ENCODE results near the gene CDPF1.

The CDPF1 gene

GRCh38 chr22:46247443-46247975 is 2.6 kb downstream of the CDPF1 start:
- Mint-ChIP-seq H3K36me3 (peaks cover 31% of the 10 kb centered on the region), H3K27ac (no peak overlapping the region), H3K9me3 (no peaks in the 10 kb centered on the region), H3K4me3 (no peak overlapping the region), H3K4me1 (peaks cover 41% of the 10 kb centered on the region)
- ATAC-seq (no peak), DNase-seq (ENCODE audit: low spot score in 2 of 2) (no peak)

- ATAC-seq (no peak), DNase-seq (ENCODE audit: low spot score in 2 of 2) (no peak)
- Mint-ChIP-seq H3K27ac (no peak overlapping the region), H3K36me3 (peaks cover 31% of the 10 kb centered on the region), H3K9me3 (no peaks in the 10 kb centered on the region), H3K4me1 (peaks cover 34% of the 10 kb centered on the region), H3K4me3 (no peak overlapping the region)
Measured at GRCh38 chr22:46246178-46246577, 3.9 kb downstream of the CDPF1 start.

- DNase-seq (ENCODE audit: low spot score in 2 of 2) = no peak
- Mint-ChIP-seq H3K36me3 (peaks cover 24% of the 10 kb centered on the region), H3K4me1 (peaks cover 29% of the 10 kb centered on the region), H3K4me3 (no peak overlapping the region), H3K9me3 (no peaks in the 10 kb centered on the region), H3K27ac (no peak overlapping the region)
- no peak for ATAC-seq
Measured at GRCh38 chr22:46245511-46245910, 4.6 kb downstream of the CDPF1 start.

GRCh38 chr22:46244771-46245170 is 5.3 kb downstream of the CDPF1 start:
- no peak for ATAC-seq
- peak overlapping the region; percentile 8 for H3K27ac Mint-ChIP-seq
- H3K4me3 Mint-ChIP-seq = no peak overlapping the region
- peaks cover 23% of the 10 kb centered on the region for H3K36me3 Mint-ChIP-seq
- H3K4me1 Mint-ChIP-seq = peaks cover 33% of the 10 kb centered on the region
- no peak for DNase-seq (ENCODE audit: low spot score in 2 of 2)
- no peaks in the 10 kb centered on the region for H3K9me3 Mint-ChIP-seq

- H3K27ac Mint-ChIP-seq = no peak overlapping the region
- H3K9me3 Mint-ChIP-seq = no peaks in the 10 kb centered on the region
- H3K36me3 Mint-ChIP-seq = peaks cover 23% of the 10 kb centered on the region
- DNase-seq (ENCODE audit: low spot score in 2 of 2) (no peak), ATAC-seq (no peak)
- H3K4me3 Mint-ChIP-seq = no peak overlapping the region
- peaks cover 24% of the 10 kb centered on the region for H3K4me1 Mint-ChIP-seq
Measured at GRCh38 chr22:46242076-46242475, 8.0 kb downstream of the CDPF1 start.

- no peak for DNase-seq (ENCODE audit: low spot score in 2 of 2)
- H3K9me3 Mint-ChIP-seq = no peaks in the 10 kb centered on the region
- H3K27ac Mint-ChIP-seq = no peak overlapping the region
- H3K4me3 Mint-ChIP-seq = no peak overlapping the region
- H3K4me1 Mint-ChIP-seq = peaks cover 18% of the 10 kb centered on the region
- no peak for ATAC-seq
- H3K36me3 Mint-ChIP-seq = peaks cover 23% of the 10 kb centered on the region
Measured at GRCh38 chr22:46241396-46242007, 8.6 kb downstream of the CDPF1 start.

GRCh38 chr22:46240907-46241306 is 9.2 kb downstream of the CDPF1 start:
- H3K9me3 Mint-ChIP-seq = no peaks in the 10 kb centered on the region

GRCh38 chr22:46240506-46240905 is 9.6 kb downstream of the CDPF1 start:
- ATAC-seq = no peak
- peaks cover 8% of the 10 kb centered on the region for H3K4me1 Mint-ChIP-seq
- H3K36me3 Mint-ChIP-seq = peaks cover 19% of the 10 kb centered on the region
- no peaks in the 10 kb centered on the region for H3K9me3 Mint-ChIP-seq
- peak overlapping the region; percentile 32 for H3K27ac Mint-ChIP-seq
- no peak overlapping the region for H3K4me3 Mint-ChIP-seq
- DNase-seq (ENCODE audit: low spot score in 2 of 2) = no peak

More at GRCh38 chr22:46240907-46241306, 9.2 kb downstream of the CDPF1 start:
- peaks cover 17% of the 10 kb centered on the region for H3K36me3 Mint-ChIP-seq
- peaks cover 12% of the 10 kb centered on the region for H3K4me1 Mint-ChIP-seq
- peak overlapping the region; percentile 32 for H3K27ac Mint-ChIP-seq
- no peak overlapping the region for H3K4me3 Mint-ChIP-seq
- ATAC-seq = no peak
- DNase-seq (ENCODE audit: low spot score in 2 of 2) = no peak

- H3K4me1 Mint-ChIP-seq = peaks cover 8% of the 10 kb centered on the region
- ATAC-seq (no peak), DNase-seq (ENCODE audit: low spot score in 2 of 2) (no peak)
- no peaks in the 10 kb centered on the region for H3K9me3 Mint-ChIP-seq
- peaks cover 24% of the 10 kb centered on the region for H3K36me3 Mint-ChIP-seq
- H3K4me3 Mint-ChIP-seq = peak overlapping the region; percentile 20
- peak overlapping the region; percentile 83 for H3K27ac Mint-ChIP-seq
Measured at GRCh38 chr22:46240073-46240472, 10.0 kb downstream of the CDPF1 start.

- Mint-ChIP-seq H3K36me3 (peaks cover 30% of the 10 kb centered on the region), H3K4me3 (peak overlapping the region; percentile 20), H3K27ac (peak overlapping the region; percentile 83), H3K4me1 (peaks cover 8% of the 10 kb centered on the region), H3K9me3 (no peaks in the 10 kb centered on the region)
- ATAC-seq (no peak), DNase-seq (ENCODE audit: low spot score in 2 of 2) (no peak)
Measured at GRCh38 chr22:46239261-46240048, 10.6 kb downstream of the CDPF1 start.

GRCh38 chr22:46238541-46238940 is 11.6 kb downstream of the CDPF1 start:
- Mint-ChIP-seq H3K27ac (no peak overlapping the region), H3K9me3 (no peaks in the 10 kb centered on the region), H3K36me3 (peaks cover 25% of the 10 kb centered on the region), H3K4me3 (no peak overlapping the region), H3K4me1 (peaks cover 8% of the 10 kb centered on the region)
- DNase-seq (ENCODE audit: low spot score in 2 of 2) (no peak), ATAC-seq (no peak)

- Mint-ChIP-seq H3K4me1 (peaks cover 8% of the 10 kb centered on the region), H3K27ac (no peak overlapping the region), H3K9me3 (no peaks in the 10 kb centered on the region), H3K36me3 (peaks cover 18% of the 10 kb centered on the region), H3K4me3 (no peak overlapping the region)
- DNase-seq (ENCODE audit: low spot score in 2 of 2) = no peak
- no peak for ATAC-seq
Measured at GRCh38 chr22:46237453-46238124, 12.5 kb downstream of the CDPF1 start.

GRCh38 chr22:46234969-46235368 is 15.1 kb downstream of the CDPF1 start:
- peaks cover 6% of the 10 kb centered on the region for H3K4me1 Mint-ChIP-seq
- DNase-seq (ENCODE audit: low spot score in 2 of 2) (no peak), ATAC-seq (no peak)
- H3K27ac Mint-ChIP-seq = no peak overlapping the region
- H3K4me3 Mint-ChIP-seq = no peak overlapping the region
- peaks cover 24% of the 10 kb centered on the region for H3K36me3 Mint-ChIP-seq
- H3K9me3 Mint-ChIP-seq = no peaks in the 10 kb centered on the region

GRCh38 chr22:46233231-46233630 is 16.9 kb downstream of the CDPF1 start:
- Mint-ChIP-seq H3K4me1 (no peaks in the 10 kb centered on the region), H3K9me3 (no peaks in the 10 kb centered on the region), H3K36me3 (peaks cover 20% of the 10 kb centered on the region), H3K4me3 (no peak overlapping the region), H3K27ac (no peak overlapping the region)
- no peak for DNase-seq (ENCODE audit: low spot score in 2 of 2)
- no peak for ATAC-seq

- ATAC-seq (no peak), DNase-seq (ENCODE audit: low spot score in 2 of 2) (no peak)
- Mint-ChIP-seq H3K27ac (no peak overlapping the region), H3K9me3 (no peaks in the 10 kb centered on the region), H3K4me1 (peaks cover 5% of the 10 kb centered on the region), H3K4me3 (no peak overlapping the region), H3K36me3 (peaks cover 15% of the 10 kb centered on the region)
Measured at GRCh38 chr22:46230262-46230901, 19.7 kb downstream of the CDPF1 start.
